GM12801 (cell line): ENCODE data around the gene INPPL1.

Source experiments
- CTCF ChIP-seq: IDR thresholded peaks from one replicate; pipeline ENCODE4 v1.5.1; 2011; ENCODE audit warnings: control low read depth; ENCODE audit not compliant: insufficient read length; ENCODE audit errors: extremely low read depth

INPPL1 gene

GRCh38 chr11:72189455-72190250 is 34.9 kb upstream of the INPPL1 start:
- TF ChIP-seq CTCF, result no peak

DNA sequence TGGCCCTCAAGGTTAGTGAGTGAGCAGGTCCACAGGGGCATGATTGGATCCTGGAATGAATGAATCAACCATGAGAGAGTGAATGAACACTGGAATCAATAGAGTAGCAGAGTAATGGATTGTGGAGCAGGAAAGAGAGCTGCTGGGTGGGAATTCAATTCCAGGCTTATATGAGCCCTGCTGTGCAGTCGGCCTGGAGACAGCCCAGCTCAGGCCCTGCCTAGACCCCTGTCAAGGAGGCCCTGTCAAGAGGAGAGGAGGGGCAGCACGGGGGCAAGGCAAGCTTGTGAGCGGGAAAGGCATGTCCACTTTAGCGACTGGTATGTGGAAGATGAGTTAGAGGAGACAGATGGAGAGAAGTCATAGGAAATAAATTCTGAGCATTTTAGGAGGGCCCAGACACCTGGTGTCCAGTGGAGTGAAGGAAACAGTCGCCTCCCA is 33.9 kb upstream of the INPPL1 start:
- no peak for TF ChIP-seq CTCF

DNA sequence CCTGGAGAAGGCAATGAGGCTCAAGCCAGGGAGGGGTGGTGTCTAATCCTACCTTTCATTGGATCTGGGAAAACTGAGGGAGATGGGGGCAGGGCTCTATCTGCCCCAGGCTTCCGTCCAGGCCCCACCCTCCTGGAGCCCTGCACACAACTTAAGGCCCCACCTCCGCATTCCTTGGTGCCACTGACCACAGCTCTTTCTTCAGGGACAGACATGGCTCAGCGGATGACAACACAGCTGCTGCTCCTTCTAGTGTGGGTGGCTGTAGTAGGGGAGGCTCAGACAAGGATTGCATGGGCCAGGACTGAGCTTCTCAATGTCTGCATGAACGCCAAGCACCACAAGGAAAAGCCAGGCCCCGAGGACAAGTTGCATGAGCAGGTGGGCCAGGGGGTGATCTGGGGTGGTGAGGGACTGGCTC is 32.6 kb upstream of the INPPL1 start, which contains the start of gene FOLR1:
FOLR1 (plus strand) TSS at position 180 of the 421 bp plus-strand sequence; CDS start at position 214, 34 bp downstream.
- no peak for TF ChIP-seq CTCF

DNA sequence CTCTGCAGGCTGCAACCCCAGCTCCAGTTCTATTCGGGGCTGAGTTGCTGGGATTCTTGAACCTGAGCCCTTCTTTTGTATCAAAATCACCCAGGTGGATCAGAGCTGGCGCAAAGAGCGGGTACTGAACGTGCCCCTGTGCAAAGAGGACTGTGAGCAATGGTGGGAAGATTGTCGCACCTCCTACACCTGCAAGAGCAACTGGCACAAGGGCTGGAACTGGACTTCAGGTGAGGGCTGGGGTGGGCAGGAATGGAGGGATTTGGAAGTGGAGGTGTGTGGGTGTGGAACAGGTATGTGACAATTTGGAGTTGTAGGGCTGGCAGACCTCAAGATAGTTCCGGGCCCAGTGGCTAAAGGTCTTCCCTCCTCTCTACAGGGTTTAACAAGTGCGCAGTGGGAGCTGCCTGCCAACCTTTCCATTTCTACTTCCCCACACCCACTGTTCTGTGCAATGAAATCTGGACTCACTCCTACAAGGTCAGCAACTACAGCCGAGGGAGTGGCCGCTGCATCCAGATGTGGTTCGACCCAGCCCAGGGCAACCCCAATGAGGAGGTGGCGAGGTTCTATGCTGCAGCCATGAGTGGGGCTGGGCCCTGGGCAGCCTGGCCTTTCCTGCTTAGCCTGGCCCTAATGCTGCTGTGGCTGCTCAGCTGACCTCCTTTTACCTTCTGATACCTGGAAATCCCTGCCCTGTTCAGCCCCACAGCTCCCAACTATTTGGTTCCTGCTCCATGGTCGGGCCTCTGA is 28.9 kb upstream of the INPPL1 start:
- TF ChIP-seq CTCF, result no peak

DNA sequence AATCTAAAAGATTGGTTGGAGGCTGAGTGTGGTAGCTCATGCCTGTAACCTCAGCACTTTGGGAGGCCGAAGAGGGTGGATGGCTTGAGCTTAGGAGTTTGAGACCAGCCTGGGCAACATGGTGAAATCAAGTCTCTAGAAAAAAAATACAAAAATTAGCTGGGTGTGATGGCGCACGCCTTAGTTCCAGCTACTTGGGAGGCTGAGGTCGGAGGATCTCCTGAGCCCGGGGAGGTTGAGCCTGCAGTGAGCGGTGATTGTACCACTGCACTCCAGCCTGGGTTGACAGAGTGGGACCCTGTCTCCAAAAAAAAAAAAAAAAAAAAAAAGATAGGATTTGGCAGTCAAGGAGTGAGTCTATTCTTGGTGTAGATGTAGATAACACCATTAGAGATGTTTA is 22.0 kb upstream of the INPPL1 start:
- no peak for TF ChIP-seq CTCF

GRCh38 chr11:72203163-72203562 is 21.4 kb upstream of the INPPL1 start:
- no peak for TF ChIP-seq CTCF

- TF ChIP-seq CTCF, result no peak
Measured at GRCh38 chr11:72204886-72205285, 19.7 kb upstream of the INPPL1 start.
